Brain microvascular endothelial cell (primary cell): ENCODE measurements around the gene CD82.

Experiments used
- DNase-seq: peaks from one replicate; pipeline ENCODE4 v3.0.0-alpha.2; 2020
- H3K27ac ChIP-seq: fragments of 250-450 bp; sonication (Bioruptor Pico); 2 replicates; pipeline ENCODE4 v1.5.1; 2020; ENCODE audit warnings: mild to moderate bottlenecking, moderate library complexity
- H3K27me3 ChIP-seq: fragments of 250-450 bp; sonication (Bioruptor Pico); replicated peaks from 2 replicates; pipeline ENCODE4 v1.5.1; 2020; ENCODE audit warnings: mild to moderate bottlenecking
- H3K36me3 ChIP-seq: fragments of 250-450 bp; sonication (Bioruptor Pico); replicated peaks from 2 replicates; pipeline ENCODE4 v1.5.1; 2020; ENCODE audit warnings: mild to moderate bottlenecking
- H3K4me3 ChIP-seq: 2 replicates; pipeline ENCODE4 v1.5.1; 2011; ENCODE audit warnings: low read depth, mild to moderate bottlenecking, control low read depth, low read length, moderate library complexity
- in situ Hi-C: cut with HindIII; loops from 2 replicates; pipeline ENCODE4 v1.10.0; 2017; ENCODE audit warnings: low sequenced_read_pairs, low pct_ligation_motif_present
- TF ChIP-seq, protein P1 (sequence below): IDR thresholded peaks from 2 replicates; pipeline ENCODE4 v1.5.1; 2011; ENCODE audit warnings: low read depth, mild to moderate bottlenecking, moderate library complexity, low read length, control low read depth, inconsistent platforms; ENCODE audit errors: missing control alignments

CD82 gene

DNA sequence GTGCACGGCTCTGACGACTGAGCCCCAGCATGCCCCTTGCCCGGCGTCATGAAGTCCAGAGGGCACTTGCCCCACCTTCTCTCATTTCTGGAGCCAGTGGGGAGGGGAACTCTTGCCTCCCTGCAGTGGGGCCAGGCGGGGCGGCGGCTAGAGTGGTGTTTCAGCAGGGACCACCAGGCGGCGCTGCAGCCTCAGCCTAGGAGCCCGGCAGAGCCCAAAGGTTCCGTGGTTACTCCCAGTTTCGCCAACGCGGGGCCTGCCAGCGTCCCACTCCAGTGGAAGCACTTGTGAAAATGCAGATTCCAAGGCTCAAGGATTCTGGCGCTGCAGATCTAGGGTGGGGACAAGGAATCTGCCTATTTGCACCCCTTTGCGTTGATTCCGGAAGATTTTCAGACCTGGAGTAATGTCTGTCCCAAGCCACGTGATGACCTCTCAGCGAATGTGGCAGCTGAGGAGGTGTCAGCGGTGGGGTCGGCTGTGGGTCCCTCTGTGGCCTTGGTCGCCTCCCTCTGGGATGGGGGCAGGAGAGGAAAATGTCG lies 55.7 kb downstream of the CD82 start:
- in situ Hi-C loops: no loop called here
- peak; percentile 44 for DNase-seq
- H3K27ac ChIP-seq: no peak overlapping the region
- TF ChIP-seq, protein P1, sequence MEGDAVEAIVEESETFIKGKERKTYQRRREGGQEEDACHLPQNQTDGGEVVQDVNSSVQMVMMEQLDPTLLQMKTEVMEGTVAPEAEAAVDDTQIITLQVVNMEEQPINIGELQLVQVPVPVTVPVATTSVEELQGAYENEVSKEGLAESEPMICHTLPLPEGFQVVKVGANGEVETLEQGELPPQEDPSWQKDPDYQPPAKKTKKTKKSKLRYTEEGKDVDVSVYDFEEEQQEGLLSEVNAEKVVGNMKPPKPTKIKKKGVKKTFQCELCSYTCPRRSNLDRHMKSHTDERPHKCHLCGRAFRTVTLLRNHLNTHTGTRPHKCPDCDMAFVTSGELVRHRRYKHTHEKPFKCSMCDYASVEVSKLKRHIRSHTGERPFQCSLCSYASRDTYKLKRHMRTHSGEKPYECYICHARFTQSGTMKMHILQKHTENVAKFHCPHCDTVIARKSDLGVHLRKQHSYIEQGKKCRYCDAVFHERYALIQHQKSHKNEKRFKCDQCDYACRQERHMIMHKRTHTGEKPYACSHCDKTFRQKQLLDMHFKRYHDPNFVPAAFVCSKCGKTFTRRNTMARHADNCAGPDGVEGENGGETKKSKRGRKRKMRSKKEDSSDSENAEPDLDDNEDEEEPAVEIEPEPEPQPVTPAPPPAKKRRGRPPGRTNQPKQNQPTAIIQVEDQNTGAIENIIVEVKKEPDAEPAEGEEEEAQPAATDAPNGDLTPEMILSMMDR: peak; percentile 96
- peaks cover 12% of the 10 kb centered on the region for H3K36me3 ChIP-seq
- H3K27me3 ChIP-seq: no peaks in the 10 kb centered on the region
- no peak overlapping the region for H3K4me3 ChIP-seq

GRCh38 chr11:44621784-44622183 lies 56.3 kb downstream of the CD82 start:
- H3K36me3 ChIP-seq: peaks cover 6% of the 10 kb centered on the region
- no peak overlapping the region for H3K4me3 ChIP-seq
- in situ Hi-C loops: no loop called here
- H3K27ac ChIP-seq: no peak overlapping the region
- no peaks in the 10 kb centered on the region for H3K27me3 ChIP-seq
- no peak for DNase-seq
- TF ChIP-seq, protein P1: no peak

- in situ Hi-C loops: no loop called here
- DNase-seq: no peak
Measured at GRCh38 chr11:44622190-44622650, 56.8 kb downstream of the CD82 start.

DNA sequence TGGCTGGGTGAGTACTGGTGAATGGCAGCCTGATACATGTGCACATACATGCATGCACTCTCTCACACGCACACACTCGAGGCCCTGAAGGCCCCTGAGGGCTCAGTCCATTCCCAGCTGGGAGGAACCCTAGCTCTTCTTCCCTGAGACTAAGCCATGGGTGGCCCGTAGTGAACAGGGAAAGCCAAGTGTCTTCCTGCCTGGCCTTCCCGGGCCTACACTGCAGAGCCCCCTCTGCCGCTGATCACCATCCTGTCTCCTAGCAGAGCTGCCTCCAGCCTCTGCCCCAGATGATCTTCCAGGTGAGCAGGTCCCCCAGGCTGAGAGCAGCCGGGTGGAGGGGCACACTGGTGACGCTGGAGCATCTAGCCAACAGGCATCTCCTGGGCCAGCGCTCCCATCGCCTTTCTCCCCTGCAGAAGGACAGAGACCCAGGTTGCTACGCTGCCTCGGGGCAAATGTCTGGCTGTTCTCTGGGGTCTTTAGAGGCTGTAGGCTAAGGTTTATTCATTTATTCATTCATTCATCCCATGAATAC lies 57.3 kb downstream of the CD82 start:
- H3K36me3 ChIP-seq: peaks cover 6% of the 10 kb centered on the region
- TF ChIP-seq, protein P1: no peak
- peaks cover 3% of the 10 kb centered on the region for H3K27me3 ChIP-seq
- no peak for DNase-seq
- H3K27ac ChIP-seq: no peak overlapping the region
- H3K4me3 ChIP-seq: no peak overlapping the region
- in situ Hi-C loops: no loop called here

More at GRCh38 chr11:44622190-44622650, 56.8 kb downstream of the CD82 start:
- Histone ChIP-seq H3K36me3 (peaks cover 6% of the 10 kb centered on the region), H3K27ac (no peak overlapping the region), H3K27me3 (no peaks in the 10 kb centered on the region), H3K4me3 (no peak overlapping the region)
- TF ChIP-seq, protein P1: no peak

- TF ChIP-seq, protein P1: no peak
- in situ Hi-C loops: no loop called here
- Histone ChIP-seq H3K27ac (no peak overlapping the region), H3K36me3 (peaks cover 6% of the 10 kb centered on the region), H3K27me3 (peaks cover 3% of the 10 kb centered on the region), H3K4me3 (no peak overlapping the region)
- DNase-seq: no peak
Measured at GRCh38 chr11:44623341-44623730, 57.9 kb downstream of the CD82 start.
